G401.6 (cell line): Measurements from ENCODE around the gene CCDC3.
"Not testable (repeated sequence)": the region's sequence is repeated elsewhere in the genome, so short reads cannot be mapped to it uniquely, and the experiment has no call there.

Experiments used
- FAIRE-seq: peaks from 2 replicates; lab custom pipeline; 2012; peaks lifted over from hg19 to GRCh38; lab: Jason Lieb, UNC

The CCDC3 gene

GRCh38 chr10:12999849-13000248 is 1.7 kb downstream of the CCDC3 start:
- FAIRE-seq = no peak

GRCh38 chr10:12995425-12995861 is 6.1 kb downstream of the CCDC3 start:
- no peak for FAIRE-seq

GRCh38 chr10:12993595-12993994 is 7.9 kb downstream of the CCDC3 start:
- no peak for FAIRE-seq

- no peak for FAIRE-seq
These were observed 16.2 kb downstream of the CCDC3 start for GRCh38 chr10:12985347-12985746.

- FAIRE-seq = no peak
These were observed 17.3 kb downstream of the CCDC3 start for GRCh38 chr10:12984165-12984747.

GRCh38 chr10:12983568-12983967 is 17.9 kb downstream of the CCDC3 start:
- FAIRE-seq = not testable (repeated sequence)

- FAIRE-seq = no peak
These were observed 19.9 kb downstream of the CCDC3 start for GRCh38 chr10:12981570-12981969.

GRCh38 chr10:12980713-12981306 is 20.7 kb downstream of the CCDC3 start:
- no peak for FAIRE-seq

- no peak for FAIRE-seq
These were observed 21.3 kb downstream of the CCDC3 start for GRCh38 chr10:12980102-12980661.

GRCh38 chr10:12978891-12979290 is 22.6 kb downstream of the CCDC3 start:
- no peak for FAIRE-seq

- no peak for FAIRE-seq
These were observed 25.6 kb downstream of the CCDC3 start for GRCh38 chr10:12975906-12976305.

GRCh38 chr10:12975266-12975665 is 26.2 kb downstream of the CCDC3 start:
- no peak for FAIRE-seq

GRCh38 chr10:12974491-12975199 is 26.9 kb downstream of the CCDC3 start:
- FAIRE-seq = no peak

- no peak for FAIRE-seq
These were observed 27.4 kb downstream of the CCDC3 start for GRCh38 chr10:12974078-12974477.

- FAIRE-seq = no peak
These were observed 28.3 kb downstream of the CCDC3 start for GRCh38 chr10:12973149-12973718.

- FAIRE-seq = no peak
These were observed 29.4 kb downstream of the CCDC3 start for GRCh38 chr10:12972146-12972545.

- FAIRE-seq = no peak
These were observed 30.3 kb downstream of the CCDC3 start for GRCh38 chr10:12971001-12971788.

GRCh38 chr10:12969951-12970350 is 31.6 kb downstream of the CCDC3 start:
- FAIRE-seq = no peak

- FAIRE-seq = no peak
These were observed 35.4 kb downstream of the CCDC3 start for GRCh38 chr10:12966067-12966466.

GRCh38 chr10:12965571-12965970 is 35.9 kb downstream of the CCDC3 start:
- FAIRE-seq = no peak

GRCh38 chr10:12962556-12962955 is 39.0 kb downstream of the CCDC3 start:
- no peak for FAIRE-seq
